NCI-H1694 (cell line): Measurements from ENCODE around the gene MTHFSD.
A peak's percentile ranks its signal among the peaks of the same experiment; 100 is the strongest.

Experiments used
- DNase-seq: peaks from one replicate; lab custom pipeline; 2025; lab: John Stamatoyannopoulos, UW

Gene MTHFSD

GRCh38 chr16:86530251-86531190, 24.5 kb downstream of the MTHFSD start:
- DNase-seq: no peak

GRCh38 chr16:86529160-86529559, 25.9 kb downstream of the MTHFSD start:
- no peak for DNase-seq

GRCh38 chr16:86528061-86528929, 26.7 kb downstream of the MTHFSD start:
- no peak for DNase-seq

GRCh38 chr16:86527366-86527765, 27.7 kb downstream of the MTHFSD start:
- no peak for DNase-seq

GRCh38 chr16:86525696-86526095, 29.3 kb downstream of the MTHFSD start:
- DNase-seq: no peak

GRCh38 chr16:86524029-86524428, 31.0 kb downstream of the MTHFSD start:
- DNase-seq: no peak

GRCh38 chr16:86523166-86523740, 31.8 kb downstream of the MTHFSD start:
- DNase-seq: no peak

GRCh38 chr16:86522634-86523033, 32.4 kb downstream of the MTHFSD start:
- DNase-seq: no peak

- no peak for DNase-seq
These were observed 33.5 kb downstream of the MTHFSD start for GRCh38 chr16:86521236-86522197.

GRCh38 chr16:86520317-86521210, 34.5 kb downstream of the MTHFSD start:
- no peak for DNase-seq

- peak; percentile 7 for DNase-seq
These were observed 35.3 kb downstream of the MTHFSD start for GRCh38 chr16:86519649-86520316.

GRCh38 chr16:86519007-86519648, 35.9 kb downstream of the MTHFSD start:
- DNase-seq: no peak

- DNase-seq: no peak
These were observed 37.3 kb downstream of the MTHFSD start for GRCh38 chr16:86517652-86518258.

- DNase-seq: no peak
These were observed 38.0 kb downstream of the MTHFSD start for GRCh38 chr16:86517033-86517432.

GRCh38 chr16:86516623-86517003, 38.4 kb downstream of the MTHFSD start:
- DNase-seq: no peak

- no peak for DNase-seq
These were observed 39.0 kb downstream of the MTHFSD start for GRCh38 chr16:86515777-86516622.

- no peak for DNase-seq
These were observed 39.6 kb downstream of the MTHFSD start for GRCh38 chr16:86515413-86515776.
